Transverse colon (tissue), 4 donors: ENCODE measurements around the gene TBC1D17. TPM values are rescaled to one million over a fixed set of nuclear protein-coding genes. Genes with fewer than 3 reads are reported as not detected.

Source experiments
- DNase-seq: peaks from one replicate; pipeline ENCODE4 v3.0.0-alpha.2; 2019
- H3K27ac ChIP-seq, 4 donors: fragments of 200-600 bp; sonication (generic); 2 replicates each; pipeline ENCODE4 v1.5.1; 2016 to 2018; ENCODE audit warnings: inconsistent platforms in 4 of 4
- H3K27me3 ChIP-seq: fragments of 200-600 bp; sonication (generic); 2 replicates; pipeline ENCODE4 v1.5.1; 2017; ENCODE audit warnings: inconsistent platforms
- H3K36me3 ChIP-seq, 4 donors: fragments of 200-600 bp; sonication (generic); 2 replicates each; pipeline ENCODE4 v1.5.1; 2017 to 2019; ENCODE audit warnings: inconsistent platforms in 4 of 4
- H3K4me1 ChIP-seq, 4 donors: fragments of 200-600 bp; sonication (generic); 2 replicates each; pipeline ENCODE4 v1.5.1; 2017 to 2020; ENCODE audit warnings: inconsistent platforms in 4 of 4
- H3K4me3 ChIP-seq, 4 donors: fragments of 200-600 bp; sonication (generic); 1 replicate in 1 of 4; 2 replicates in 3 of 4; pipeline versions ENCODE4 v1.5.1 to v1.6.1; 2017 to 2019; ENCODE audit warnings: inconsistent platforms in 4 of 4
- H3K9me3 ChIP-seq, 2 donors: fragments of 200-600 bp; sonication (generic); 2 replicates each; pipeline ENCODE4 v1.5.1; 2017 to 2019; ENCODE audit warnings: inconsistent platforms in 2 of 2
- EP300 ChIP-seq: sonication (generic); formaldehyde crosslinking; IDR thresholded peaks from one replicate; pipeline ENCODE4 v1.6.1; 2017; ENCODE audit warnings: antibody characterized with exemption, low read depth
- POLR2A ChIP-seq: fragments of 450-650 bp; IDR thresholded peaks from one replicate; pipeline ENCODE4 v1.6.1; 2016; ENCODE audit warnings: antibody characterized with exemption, mild to moderate bottlenecking, moderate library complexity
- POLR2AphosphoS5 ChIP-seq, 3 donors: sonication (generic); formaldehyde crosslinking; IDR thresholded peaks; one replicate each; pipeline ENCODE4 v1.6.1; 2016; ENCODE audit warnings: antibody characterized with exemption in 3 of 3
- WGBS, 2 donors: methylation state at CpG; one replicate each; pipeline ENCODE4 v1.1.5; 2018; ENCODE audit warnings: low coverage in 1 of 2; 5-methylcytosine and 5-hydroxymethylcytosine counted together
- in situ Hi-C, 4 donors: fragments of 200-750 bp; cut with MboI; loops; one replicate each; pipeline versions ENCODE4 v1.15.0 to v1.15.1; 2017; ENCODE audit warnings: low sequenced_read_pairs in 3 of 4, low pct_ligation_motif_present in 1 of 4, low pct_unique_long_range_greater_than_20kb in 1 of 4
- intact Hi-C: fragments of 100-400 bp; cut with DNase I; formaldehyde crosslinking; loops from one replicate; pipeline ENCODE4 v1.15.1; 2023; ENCODE audit warnings: low total_unique reads
- total RNA-seq, 4 donors: library from RNA; depleted of rRNA; stranded (reverse); fragments of >200 nt; gene quantifications; one replicate each; pipeline ENCODE4 v1.1.0, GENCODE V29; 2016
- TF ChIP-seq, protein P1 (sequence below), 5 experiments: fragments of 200-600 bp in 3 of 5; fragments of 450-650 bp in 2 of 5; sonication (generic) in 3 of 5; IDR thresholded peaks; 1 replicate in 2 of 5; 2 replicates in 3 of 5; pipeline ENCODE4 v1.5.1; 2016 to 2017; ENCODE audit warnings: antibody characterized with exemption in 5 of 5, inconsistent platforms in 3 of 5, mild to moderate bottlenecking in 2 of 5, moderate library complexity in 1 of 5

The TBC1D17 gene
- total RNA-seq, 4 donors from 2014 or later = 26.4 to 80.8 (median 47.9) TPM

DNA sequence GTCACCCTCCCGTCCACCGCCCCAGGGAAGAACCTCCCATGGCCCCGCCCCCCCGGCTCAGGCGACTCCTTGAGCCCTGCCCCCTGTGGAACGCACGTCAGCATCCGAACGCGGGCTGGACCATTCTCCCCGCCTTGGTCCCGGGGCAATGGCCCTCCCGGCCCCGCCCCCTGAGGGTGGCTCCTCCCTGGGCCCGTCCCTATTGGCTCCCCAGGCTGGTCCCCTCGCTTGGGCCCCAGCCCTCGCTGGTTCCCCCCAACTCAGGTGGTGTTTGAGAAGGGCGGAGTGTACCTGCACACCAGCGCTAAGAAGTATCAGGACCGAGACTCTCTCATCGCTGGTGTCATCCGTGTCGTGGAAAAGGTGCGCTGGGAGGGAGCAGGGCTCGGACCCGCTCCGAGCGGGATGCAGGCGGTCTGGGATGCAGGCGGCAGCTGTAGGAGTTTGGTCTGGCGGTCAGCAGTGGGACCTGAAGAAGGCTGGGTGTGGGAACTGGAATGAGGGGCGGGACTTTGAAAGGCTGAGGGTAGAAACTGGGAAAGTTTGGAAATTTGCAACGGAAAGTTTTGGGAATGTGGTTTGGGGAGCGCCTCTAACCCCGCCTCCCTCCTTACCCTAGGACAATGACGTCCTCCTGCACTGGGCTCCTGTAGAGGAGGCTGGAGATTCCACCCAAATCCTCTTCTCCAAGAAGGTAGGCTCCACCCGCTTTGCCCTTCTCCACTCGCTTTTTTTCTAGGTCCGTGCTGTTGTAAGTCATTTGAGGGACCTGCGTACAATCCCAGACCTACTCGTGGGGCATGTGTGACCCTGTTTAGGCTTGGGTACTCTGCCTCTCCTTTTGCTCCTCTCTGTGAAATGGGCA, 609 bp downstream of the TBC1D17 start:
- WGBS, 2 donors = 15 to 55% methylated on average over 5 to 24 of the region's 41 CpGs
- peak; percentile 5 for TF ChIP-seq POLR2A
- TF ChIP-seq, protein P1, sequence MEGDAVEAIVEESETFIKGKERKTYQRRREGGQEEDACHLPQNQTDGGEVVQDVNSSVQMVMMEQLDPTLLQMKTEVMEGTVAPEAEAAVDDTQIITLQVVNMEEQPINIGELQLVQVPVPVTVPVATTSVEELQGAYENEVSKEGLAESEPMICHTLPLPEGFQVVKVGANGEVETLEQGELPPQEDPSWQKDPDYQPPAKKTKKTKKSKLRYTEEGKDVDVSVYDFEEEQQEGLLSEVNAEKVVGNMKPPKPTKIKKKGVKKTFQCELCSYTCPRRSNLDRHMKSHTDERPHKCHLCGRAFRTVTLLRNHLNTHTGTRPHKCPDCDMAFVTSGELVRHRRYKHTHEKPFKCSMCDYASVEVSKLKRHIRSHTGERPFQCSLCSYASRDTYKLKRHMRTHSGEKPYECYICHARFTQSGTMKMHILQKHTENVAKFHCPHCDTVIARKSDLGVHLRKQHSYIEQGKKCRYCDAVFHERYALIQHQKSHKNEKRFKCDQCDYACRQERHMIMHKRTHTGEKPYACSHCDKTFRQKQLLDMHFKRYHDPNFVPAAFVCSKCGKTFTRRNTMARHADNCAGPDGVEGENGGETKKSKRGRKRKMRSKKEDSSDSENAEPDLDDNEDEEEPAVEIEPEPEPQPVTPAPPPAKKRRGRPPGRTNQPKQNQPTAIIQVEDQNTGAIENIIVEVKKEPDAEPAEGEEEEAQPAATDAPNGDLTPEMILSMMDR (IDR thresholded peaks at IDR 0.05) = no peak
- H3K4me3 ChIP-seq = peak overlapping the region; percentile 50 to 98 (median 78)
- peak overlapping the region; percentile 96 to 99 (median 98) for H3K27ac ChIP-seq
- no peaks in the 10 kb centered on the region for H3K27me3 ChIP-seq
- H3K4me1 ChIP-seq = peaks cover 11 to 24% (median 17%) of the 10 kb centered on the region in 4 donors
- no peaks in the 10 kb centered on the region for H3K9me3 ChIP-seq
- intact Hi-C loops (loop anchor here (1.0 kb wide), 1 partner anchor 48 kb away; no protein-coding TSS in a partner anchor), in situ Hi-C loops (no loop called here)
- peaks cover 0 to 31% (median 17%) of the 10 kb centered on the region in 4 donors for H3K36me3 ChIP-seq
- DNase-seq = peak; percentile 99

DNA sequence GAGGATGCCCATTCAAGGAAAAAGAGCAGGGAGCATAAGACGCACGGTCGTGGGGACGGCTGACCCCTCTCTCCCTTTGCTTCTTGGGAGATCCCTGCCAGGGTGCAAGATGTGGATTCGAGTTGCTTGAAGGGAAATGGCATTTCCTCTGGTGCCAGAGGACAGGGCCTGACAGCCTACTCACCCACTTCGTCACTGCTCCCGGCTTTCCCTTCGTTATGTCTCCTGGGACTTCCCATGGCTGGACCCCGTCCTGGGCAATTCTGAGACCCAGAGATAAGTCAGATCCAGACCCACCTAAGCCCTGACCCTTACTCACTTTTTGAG, 1.2 kb downstream of the TBC1D17 start:
- in situ Hi-C loops = no loop called here
- 86% methylated on average over 9 of the region's 9 CpGs; no CpG with 5 or more reads in 1 of the 2 donors for WGBS, 2 donors

DNA sequence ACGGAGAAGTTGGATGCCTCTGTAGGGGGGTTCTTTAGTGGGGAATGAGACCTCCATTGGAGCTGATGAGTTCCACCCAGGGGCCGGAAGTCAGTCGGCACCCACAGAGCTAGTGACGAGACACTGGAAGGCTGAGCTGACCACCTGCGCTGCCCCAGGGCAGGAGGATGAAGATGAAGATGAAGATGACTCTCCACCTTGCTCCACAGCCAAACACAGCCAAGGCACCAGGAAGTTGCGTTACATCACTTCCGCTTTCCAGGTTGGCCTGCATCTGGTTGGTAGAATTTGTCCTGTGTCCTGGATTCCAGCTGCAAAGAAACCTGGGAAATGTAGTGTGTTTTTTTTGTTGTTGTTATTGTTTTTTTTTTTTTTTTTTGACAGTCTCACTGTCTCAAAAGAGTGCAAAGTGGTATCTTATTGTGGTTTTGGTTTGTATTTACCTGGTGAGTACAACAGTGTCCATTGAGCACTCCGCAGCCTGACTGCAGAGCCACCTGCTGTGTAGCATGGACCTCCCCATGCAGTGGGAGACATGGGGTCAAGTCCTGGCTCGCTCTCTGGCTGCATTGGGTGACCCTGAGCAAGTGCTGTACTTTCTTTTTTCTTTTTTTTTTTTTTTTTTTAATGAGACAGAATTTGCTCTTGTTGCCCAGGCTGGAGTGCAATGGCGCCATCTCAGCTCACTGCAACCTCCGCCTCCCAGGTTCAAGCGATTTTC, 1.9 kb downstream of the TBC1D17 start:
- Histone ChIP-seq H3K4me1 (peaks cover 11 to 24% (median 17%) of the 10 kb centered on the region in 4 donors), H3K27ac (no peak overlapping the region), H3K4me3 (no peak overlapping the region), H3K36me3 (peaks cover 0 to 44% (median 24%) of the 10 kb centered on the region in 4 donors), H3K27me3 (no peaks in the 10 kb centered on the region), H3K9me3 (no peaks in the 10 kb centered on the region)
- no peak for DNase-seq
- in situ Hi-C loops (no loop called here), intact Hi-C loops (no loop called here)
- TF ChIP-seq POLR2AphosphoS5 (IDR thresholded peaks at IDR 0.05) (no peak), POLR2A (no peak), EP300 (no peak)
- TF ChIP-seq, protein P1 (IDR thresholded peaks at IDR 0.05) = no peak
- WGBS, 2 donors = 94 to 100% methylated on average over 4 to 12 of the region's 12 CpGs

More for the DNA sequence above, 1.2 kb downstream of the TBC1D17 start:
- no peaks in the 10 kb centered on the region for H3K9me3 ChIP-seq
- no peak for DNase-seq
- peak overlapping the region in 1 of 4 donors; percentile 98 for H3K4me3 ChIP-seq
- TF ChIP-seq POLR2A (no peak), POLR2AphosphoS5 (IDR thresholded peaks at IDR 0.05) (no peak), EP300 (no peak)
- TF ChIP-seq, protein P1 (IDR thresholded peaks at IDR 0.05) = no peak
- H3K36me3 ChIP-seq = peaks cover 0 to 37% (median 20%) of the 10 kb centered on the region in 4 donors
- peaks cover 11 to 24% (median 17%) of the 10 kb centered on the region in 4 donors for H3K4me1 ChIP-seq
- intact Hi-C loops = loop anchor here (1.0 kb wide), 1 partner anchor 48 kb away; no protein-coding TSS in a partner anchor
- peak overlapping the region; percentile 96 to 99 (median 98) for H3K27ac ChIP-seq
- no peaks in the 10 kb centered on the region for H3K27me3 ChIP-seq
